ENCODE results near the gene DHRS11.

GRCh38 chr17:36628576-36628975 lies 36.9 kb downstream of the DHRS11 start:
- TF ChIP-seq CTCF (IDR thresholded peaks at IDR 0.05 in 4 of 5, conservative IDR thresholded peaks at IDR 0.05 in 1 of 5) (no peak), POLR2A (IDR thresholded peaks at IDR 0.05) (no peak)
